Activated CD8-positive, alpha-beta memory T cell treated with anti-CD3 and anti-CD28 coated beads, Interleukin-2, amount 50 U/mL, for 4 hours (primary cell): Measurements from ENCODE around the gene SLC25A1.

Experiments
- DNase-seq: peaks from one replicate; pipeline ENCODE4 v3.0.0-alpha.2; 2020

Gene SLC25A1

GRCh38 chr22:19180234-19180633 lies 1.7 kb upstream of the SLC25A1 start:
- no peak for DNase-seq

GRCh38 chr22:19179497-19180048 lies 1.0 kb upstream of the SLC25A1 start:
- DNase-seq: no peak

DNA sequence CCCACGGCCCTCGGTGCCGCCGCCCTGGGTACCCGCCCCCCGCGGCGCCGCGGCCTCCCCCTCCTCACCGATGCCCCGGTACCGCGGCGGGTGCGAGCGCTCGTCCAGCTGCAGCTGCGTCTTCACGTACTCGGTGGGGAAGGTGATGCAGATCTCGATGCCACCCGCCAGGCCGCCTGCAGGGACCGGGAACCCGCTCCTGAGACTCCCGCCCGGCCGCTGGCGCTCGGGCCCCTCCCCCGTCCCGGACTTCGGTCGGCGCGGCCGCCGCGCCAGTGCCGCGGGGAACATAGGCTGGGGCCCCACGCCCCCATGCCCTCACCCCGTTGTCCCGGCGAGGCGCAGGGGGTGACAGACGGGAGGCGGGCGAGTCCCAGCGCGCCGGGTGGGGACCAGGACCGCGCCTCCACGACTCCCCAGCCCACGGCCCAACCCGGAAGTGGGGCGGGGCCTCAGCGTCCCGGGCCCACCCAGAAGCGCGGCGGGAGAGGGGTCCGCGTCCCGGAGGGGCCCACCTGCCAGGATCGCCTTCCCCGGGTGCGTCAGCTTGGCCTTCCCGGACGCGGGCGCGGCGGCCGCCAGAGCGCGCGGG lies 375 bp downstream of the SLC25A1 start:
- peak; percentile 59 for DNase-seq

- no peak for DNase-seq
Measured at GRCh38 chr22:19177164-19178064, 1.1 kb downstream of the SLC25A1 start.

DNA sequence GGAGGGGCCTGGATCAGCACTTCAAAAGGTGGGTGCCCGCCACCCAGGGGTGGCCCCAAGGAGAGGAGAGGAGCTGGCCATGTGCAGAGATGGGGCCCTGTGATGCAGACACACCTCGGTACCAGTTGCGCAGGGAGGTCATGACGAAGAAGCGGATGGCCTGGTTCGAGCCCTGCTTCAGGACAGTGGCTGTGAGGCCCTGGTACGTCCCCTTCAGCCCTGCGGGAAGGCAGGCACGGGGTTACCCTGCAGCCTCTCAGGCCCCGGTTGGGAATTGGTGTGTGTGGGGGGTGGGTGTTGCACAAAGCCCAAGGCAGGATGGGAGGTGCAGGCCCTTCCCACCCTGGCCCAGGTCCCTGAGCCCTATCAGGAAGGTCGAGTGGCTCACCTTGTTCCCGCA lies 1.8 kb downstream of the SLC25A1 start:
- DNase-seq: no peak

DNA sequence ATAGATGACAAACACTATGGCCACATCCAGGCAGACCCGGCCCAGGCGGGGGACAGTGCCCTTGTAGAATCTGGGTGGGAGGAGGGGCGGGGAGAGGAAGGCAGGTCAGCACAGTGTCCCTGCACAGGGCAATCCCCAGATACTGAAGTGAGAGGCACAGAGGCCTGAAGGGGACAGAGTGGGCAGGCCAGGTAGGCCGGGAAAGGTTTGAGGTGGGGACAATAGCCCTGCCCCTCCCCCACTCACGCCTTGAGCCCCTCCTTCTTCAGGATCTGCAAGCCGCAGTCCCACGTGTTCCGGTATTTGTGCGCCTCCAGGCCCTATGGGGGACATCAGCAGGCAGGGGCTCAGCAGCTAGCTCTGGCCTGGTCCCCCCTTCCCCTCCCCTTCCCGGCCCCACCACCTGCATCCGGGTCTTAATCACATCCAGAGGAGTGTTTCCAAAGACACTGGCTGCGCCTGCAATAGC lies 2.3 kb downstream of the SLC25A1 start:
- no peak for DNase-seq

DNA sequence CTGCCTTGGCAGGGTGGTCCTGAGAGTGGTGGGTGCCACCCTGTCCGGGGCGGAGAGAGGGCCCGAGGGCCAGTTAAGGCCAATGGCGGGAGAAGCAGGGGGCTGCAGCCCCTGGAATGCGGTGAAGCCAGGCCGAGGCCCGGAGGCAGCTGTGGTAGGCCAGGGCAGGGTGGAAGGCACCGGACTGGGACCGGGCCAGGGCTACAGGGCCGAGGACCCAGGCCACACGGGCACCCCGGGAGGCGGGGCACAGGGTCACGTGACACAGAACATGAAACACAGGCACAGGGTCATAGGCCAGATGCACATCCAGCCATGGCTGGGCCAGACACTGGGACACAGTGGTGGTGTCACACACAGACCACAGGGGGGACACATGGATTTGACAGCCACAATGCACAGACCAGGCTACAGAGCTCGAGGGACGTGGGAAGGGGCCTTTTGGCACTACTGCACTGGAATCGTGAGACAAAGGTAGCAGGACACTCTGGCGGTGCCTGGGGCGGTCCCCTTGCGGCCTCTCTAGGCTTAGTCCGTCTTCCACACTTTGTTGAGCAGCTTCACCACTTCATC lies 2.8 kb downstream of the SLC25A1 start:
- DNase-seq: no peak

GRCh38 chr22:19175026-19175601 lies 3.4 kb downstream of the SLC25A1 start:
- no peak for DNase-seq

- no peak for DNase-seq
Measured at GRCh38 chr22:19174106-19175025, 4.2 kb downstream of the SLC25A1 start.

DNA sequence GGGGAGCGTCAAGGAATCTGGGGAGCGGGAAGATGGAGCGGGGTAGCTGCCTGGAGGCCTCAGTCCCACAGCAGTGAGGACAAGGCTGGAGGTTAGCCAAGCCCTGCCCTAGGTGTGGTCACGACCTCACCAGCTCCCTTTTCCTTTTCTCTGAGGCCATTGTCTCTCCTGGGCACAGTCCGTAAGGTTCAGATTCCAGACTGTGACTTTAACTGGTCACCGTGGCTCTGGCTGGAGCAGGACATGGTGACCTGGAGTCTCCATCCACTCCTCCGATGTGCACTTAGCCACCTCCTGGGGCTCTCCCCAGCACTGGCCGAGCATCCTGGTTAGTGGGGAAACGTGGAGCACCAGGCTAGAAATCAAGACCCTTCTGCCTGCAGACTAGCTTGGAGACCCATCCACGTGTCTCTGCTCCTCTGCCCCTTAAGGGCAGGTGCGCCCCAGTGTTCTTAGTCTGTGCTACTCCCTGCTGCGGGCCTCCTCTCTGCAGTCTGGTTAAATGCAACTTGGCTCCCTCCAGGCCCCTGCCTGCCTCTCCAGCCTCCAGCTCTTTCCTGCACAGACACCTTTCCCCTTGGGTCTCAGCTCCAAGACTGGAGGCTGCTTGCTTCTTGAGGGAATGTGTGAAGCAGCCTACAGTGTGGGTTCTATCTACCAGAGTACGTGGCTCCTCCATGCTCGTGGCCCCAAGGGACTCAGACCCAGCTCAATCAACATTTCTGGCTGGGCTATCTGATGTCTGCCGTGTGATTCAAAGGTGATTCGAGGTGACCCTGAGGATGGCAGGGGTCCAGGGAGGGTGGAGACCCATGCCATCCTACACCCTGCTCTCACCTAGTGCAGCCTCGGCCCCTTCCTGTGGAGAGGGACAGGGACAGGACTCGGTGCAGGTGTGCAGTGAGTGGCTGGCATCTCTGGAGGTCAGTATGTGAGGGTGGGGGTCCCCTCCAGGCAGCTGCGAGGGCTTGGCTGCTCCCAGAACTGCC lies 5.2 kb downstream of the SLC25A1 start:
- DNase-seq: no peak

DNA sequence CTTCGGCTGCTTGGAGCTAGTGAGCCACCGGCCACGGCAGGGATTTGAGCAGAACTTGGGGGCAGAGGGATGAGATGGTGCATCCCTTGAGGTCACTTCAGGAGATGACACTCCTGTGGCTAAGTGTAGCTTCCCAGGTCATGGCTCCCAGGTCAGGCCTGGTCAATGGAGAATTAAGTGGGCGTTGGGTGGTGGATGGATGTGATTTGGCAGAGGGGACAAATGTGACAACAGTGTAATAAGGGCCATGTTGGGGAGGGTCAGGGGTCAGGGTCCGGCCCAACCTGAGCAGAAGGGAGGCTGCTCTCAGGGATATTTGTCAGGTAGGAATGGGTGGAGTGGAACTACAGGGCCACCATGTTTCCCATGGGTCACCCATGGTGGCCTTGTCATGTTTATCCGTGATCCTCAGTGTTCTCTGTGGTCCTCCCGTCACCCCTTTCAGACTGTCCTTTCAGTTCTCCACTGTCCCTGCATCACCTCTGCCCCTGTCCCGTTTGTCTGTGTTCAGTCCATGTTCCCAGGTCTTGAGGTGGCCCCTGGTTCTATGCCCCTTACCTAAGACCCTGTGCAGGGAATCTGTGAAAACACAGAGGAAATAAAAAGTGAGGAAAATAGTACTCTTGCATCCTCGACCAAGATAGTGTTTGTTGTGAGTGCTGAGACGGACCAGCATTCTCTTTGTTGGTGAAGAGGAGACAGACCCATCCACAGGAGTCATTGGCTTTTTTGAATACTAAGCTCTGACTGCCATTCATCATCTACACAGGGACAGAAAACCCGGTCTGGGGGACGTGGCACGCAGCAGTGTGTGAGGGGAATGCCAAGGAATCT lies 6.1 kb downstream of the SLC25A1 start:
- DNase-seq: no peak

DNA sequence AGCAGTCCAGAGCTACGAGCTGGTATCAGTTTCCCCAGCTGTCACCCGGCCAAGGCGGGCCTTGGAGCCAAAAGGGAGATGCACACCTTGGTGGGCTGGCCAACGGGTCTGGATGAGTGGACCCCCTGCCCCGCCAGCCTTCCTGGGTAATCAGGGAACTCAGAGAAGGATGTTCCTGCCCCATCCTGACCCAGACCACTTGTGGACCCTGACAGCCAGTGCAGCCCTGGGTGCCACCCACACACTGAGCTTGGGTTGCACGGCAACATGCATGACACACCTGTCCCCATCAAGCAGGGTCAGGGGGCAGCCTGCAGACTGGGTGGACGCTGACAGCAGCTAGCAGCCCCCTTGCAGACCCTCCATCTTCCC lies 8.6 kb downstream of the SLC25A1 start:
- DNase-seq: peak; percentile 16

DNA sequence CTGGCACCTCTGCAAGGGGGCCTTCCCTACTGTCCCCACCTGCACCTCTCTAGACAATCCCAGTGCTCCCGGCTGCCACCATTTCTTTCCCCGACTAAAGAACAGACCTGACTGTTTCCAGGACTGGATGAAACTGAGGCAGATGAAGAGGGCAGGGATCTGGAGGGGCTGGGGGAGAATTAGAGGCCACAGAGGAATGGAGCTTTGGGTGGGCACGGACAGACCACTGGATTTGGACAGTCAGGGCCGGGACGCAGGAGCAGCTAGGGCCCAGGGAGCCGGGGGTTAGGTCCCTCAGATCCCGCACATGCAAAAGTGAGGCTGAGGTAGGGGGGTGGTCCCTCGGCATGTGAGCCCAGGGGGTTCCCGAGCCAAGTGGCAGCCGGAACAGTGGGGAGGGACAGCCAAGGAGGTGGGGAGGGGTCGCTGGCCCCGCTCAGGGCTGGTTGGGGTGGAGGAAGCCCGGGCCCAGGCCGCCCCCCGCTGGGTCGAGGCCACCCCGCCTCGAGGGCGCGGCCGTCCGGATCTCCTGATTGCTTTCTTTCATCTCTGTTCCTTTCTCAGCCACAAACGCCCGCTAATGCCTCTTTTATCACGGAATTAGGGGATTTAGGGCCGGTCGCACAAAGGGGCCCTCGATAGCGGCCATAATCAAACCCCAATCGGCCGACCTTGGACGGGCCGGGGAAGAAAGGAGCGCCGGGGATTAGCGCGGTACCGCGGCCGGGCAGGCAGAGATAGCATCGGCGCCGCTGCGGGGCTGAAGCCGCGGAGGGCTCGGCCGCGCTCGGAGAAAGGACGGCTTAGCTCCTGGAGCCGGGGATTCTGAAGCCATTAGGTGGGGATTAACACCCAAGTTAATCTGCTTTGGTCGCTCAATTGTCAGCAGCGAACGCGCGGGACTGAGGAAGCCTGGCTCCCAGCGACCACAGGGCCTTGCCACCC lies 9.3 kb downstream of the SLC25A1 start:
- no peak for DNase-seq

DNA sequence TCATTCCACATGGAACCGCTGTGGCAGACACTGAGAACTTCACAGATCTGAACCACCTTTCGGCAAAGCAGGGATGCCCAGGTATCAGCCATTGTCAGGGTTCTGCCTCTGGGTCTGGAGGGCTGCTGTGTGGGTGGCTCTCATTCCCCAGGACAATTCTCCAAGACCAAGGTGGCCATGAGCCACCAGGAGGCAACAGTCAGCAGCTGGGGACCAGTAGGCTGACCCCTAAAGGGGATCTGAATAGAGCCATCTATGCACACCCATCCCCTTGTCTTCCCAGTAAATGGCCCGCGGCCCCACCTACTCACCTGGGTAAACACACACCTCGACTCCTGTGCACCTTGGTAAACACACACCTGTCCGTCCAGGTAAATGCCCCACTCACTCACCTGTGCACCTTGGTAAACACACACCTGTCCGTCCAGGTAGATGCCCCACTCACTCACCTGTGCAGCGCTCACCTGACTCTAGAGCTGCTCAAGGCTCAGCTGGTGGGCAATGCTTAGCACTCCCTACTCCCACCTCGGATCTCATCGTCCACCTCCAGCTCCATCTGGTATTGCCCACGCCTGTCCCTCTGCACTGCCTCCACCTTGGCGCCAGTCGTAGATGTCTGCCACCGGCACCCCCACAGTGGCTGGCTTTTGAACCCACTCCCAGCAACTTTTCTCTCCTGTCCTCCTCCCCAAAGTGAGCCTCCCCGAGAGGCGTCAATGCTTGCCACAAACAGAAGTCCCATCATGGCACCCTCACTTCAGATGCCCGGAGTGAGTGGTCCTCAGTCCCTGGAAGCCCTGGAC lies 10.2 kb downstream of the SLC25A1 start:
- no peak for DNase-seq

DNA sequence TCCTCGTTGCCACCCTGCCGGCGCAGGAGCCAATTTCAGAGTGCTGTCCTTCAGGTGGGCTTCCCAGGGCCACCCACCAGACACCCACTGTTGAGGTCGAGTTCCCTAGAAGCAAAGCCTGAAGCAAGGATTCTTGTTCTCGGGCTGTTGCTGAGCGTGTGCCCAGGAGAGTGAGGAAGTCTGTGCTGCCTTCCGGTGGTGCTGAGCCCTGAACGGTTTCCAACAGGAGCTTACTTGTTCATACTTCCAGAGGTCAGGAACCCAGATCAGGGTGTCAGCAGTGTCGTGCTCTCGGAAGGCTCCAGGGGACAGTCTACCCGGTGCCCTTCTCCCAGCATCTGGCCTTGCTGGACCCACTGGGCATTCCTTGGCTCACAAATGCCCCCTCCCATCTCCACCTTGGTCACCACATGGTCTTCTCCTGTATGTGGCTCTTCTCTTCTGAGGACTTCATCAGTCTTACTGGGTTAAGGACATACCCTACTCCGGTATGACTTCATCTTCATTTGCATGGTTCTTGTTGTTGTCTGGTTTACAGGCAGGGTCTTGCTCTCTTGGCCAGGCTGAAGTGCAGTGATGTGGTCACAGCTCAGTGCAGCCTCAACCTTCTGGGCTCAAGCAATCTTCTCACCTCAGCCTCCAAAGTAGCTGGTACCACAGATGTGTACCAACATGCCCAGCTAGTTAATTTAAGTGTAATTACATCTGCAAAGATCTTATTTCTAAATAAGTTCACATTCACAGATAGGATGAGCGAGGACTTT lies 11.2 kb downstream of the SLC25A1 start:
- no peak for DNase-seq

- DNase-seq: no peak
Measured at GRCh38 chr22:19166421-19166820, 12.1 kb downstream of the SLC25A1 start.

GRCh38 chr22:19164425-19164824 lies 14.1 kb downstream of the SLC25A1 start:
- DNase-seq: no peak
